Adipocyte (in vitro differentiated cells): ENCODE data around the gene PEPD.

Experiments
- DNase-seq: peaks from one replicate; pipeline ENCODE4 v3.0.0-alpha.2; 2015; ENCODE audit warnings: low read depth
- H3K27me3 ChIP-seq: replicated peaks from 2 replicates; pipeline ENCODE4 v1.7.0; 2013; ENCODE audit warnings: mild to moderate bottlenecking, low read length, moderate library complexity; ENCODE audit not compliant: control insufficient read depth, insufficient read depth
- H3K36me3 ChIP-seq: 2 replicates; pipeline ENCODE4 v1.7.0; 2013; ENCODE audit warnings: low read length, mild to moderate bottlenecking, moderate library complexity; ENCODE audit not compliant: control insufficient read depth, insufficient read depth, severe bottlenecking
- H3K4me1 ChIP-seq: 2 replicates; pipeline ENCODE4 v1.7.0; 2013; ENCODE audit warnings: mild to moderate bottlenecking, low read length, moderate library complexity; ENCODE audit not compliant: control insufficient read depth, insufficient read depth
- H3K4me3 ChIP-seq: 2 replicates; pipeline ENCODE4 v1.7.0; 2013; ENCODE audit warnings: mild to moderate bottlenecking, low read length, moderate library complexity
- H3K9ac ChIP-seq: 2 replicates; pipeline ENCODE4 v1.7.0; 2013; ENCODE audit warnings: mild to moderate bottlenecking, low read length, moderate library complexity
- H3K9me3 ChIP-seq: 2 replicates; pipeline ENCODE4 v1.7.0; 2013; ENCODE audit warnings: mild to moderate bottlenecking, low read length, moderate library complexity; ENCODE audit not compliant: control insufficient read depth

PEPD gene

DNA sequence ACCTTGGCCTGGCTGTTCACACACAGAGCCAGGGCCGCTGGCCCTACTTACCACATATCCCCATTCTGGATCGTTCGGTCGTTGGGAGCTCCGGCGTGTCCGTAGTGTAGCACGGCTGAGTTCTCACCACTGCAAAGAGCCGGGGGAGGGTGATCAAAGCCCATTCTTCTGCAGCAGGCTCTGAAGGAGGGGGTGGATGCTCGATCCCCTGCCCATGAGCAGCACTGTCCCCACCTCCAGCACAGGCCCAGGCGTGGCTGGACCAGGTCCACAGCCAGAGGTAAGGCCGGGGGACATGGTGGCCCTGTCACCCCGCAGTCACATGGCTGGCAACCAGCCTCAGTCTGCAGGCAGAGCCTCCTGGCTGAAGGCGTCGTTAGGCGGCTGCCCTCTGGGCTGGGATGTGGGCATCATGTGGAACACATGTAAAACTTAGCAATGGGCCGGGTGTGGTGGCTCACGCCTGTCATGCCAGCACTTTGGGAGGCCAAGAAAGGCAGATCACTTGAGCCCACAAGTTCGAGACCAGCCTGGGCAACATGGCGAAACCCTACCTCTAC, 109.9 kb downstream of the PEPD start:
- H3K9ac ChIP-seq: no peak overlapping the region
- DNase-seq: no peak
- no peak overlapping the region for H3K4me3 ChIP-seq
- no peaks in the 10 kb centered on the region for H3K36me3 ChIP-seq
- H3K9me3 ChIP-seq: no peaks in the 10 kb centered on the region
- H3K4me1 ChIP-seq: peaks cover under 1% of the 10 kb centered on the region
- no peaks in the 10 kb centered on the region for H3K27me3 ChIP-seq

DNA sequence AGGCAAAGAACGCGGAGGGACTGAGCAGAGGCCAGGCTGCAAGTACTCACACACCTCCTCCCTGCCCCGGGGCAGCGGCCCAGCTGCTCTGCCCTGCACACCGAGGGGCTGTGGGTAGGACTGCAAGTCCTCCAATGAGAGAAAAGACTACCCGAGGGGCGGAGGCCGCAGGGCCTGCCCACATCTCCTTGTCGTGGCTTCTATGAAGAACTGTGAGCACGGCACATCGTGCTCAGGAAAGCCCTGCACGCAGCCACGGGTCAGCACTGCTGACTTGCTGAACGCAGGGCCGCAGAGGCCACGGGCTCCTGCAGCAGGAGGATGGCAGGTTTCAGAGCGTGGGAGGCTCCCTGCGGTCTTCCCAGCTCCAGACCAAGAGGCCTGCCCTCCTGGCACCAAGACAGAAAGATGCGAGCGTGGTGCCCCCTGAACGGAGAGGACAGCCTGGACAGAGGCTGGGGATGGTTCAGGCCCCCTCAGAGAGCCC, 110.6 kb downstream of the PEPD start:
- no peak for DNase-seq
- Histone ChIP-seq H3K36me3 (no peaks in the 10 kb centered on the region), H3K4me3 (no peak overlapping the region), H3K9me3 (no peaks in the 10 kb centered on the region), H3K9ac (no peak overlapping the region), H3K4me1 (peaks cover 8% of the 10 kb centered on the region), H3K27me3 (no peaks in the 10 kb centered on the region)

DNA sequence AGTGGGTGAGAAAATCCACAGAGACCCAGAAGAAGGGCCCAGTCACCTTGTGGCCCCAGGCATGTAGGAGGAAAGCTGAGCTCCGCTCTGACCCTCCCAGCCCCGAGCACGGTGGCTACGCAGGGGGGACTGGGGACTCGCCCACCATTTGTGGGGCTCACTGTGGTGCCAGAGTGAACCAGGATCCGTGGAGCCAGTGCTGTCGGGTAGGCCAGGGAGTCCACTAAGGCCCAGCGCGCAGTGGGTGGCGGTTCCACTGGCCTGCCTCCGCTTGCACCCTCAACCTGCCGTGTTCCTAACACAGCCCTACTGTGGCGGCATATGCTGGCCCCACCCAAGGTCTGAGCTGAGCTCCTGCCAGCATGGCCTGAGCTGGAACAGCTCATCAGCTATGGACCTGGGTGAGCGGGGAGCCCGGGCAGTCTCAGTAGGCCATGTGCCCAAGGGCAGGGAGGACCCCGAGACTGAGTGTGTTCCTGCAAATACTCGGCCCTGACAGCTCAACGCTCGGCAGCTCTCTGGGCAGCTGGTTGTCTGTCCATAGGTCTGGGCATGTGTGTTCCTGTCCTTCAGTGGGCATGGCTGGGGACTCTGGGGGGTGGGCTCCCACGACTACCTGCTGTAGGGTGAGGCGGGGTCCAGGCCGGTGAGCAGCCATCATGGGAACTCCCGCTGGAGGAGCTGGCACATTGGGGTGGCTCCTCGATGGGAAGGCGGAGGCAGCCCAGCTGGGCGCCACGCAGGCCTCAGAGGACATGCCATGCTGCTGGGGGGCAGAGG, 111.5 kb downstream of the PEPD start:
- no peaks in the 10 kb centered on the region for H3K36me3 ChIP-seq
- no peaks in the 10 kb centered on the region for H3K9me3 ChIP-seq
- no peak overlapping the region for H3K4me3 ChIP-seq
- H3K4me1 ChIP-seq: peaks cover 17% of the 10 kb centered on the region
- no peaks in the 10 kb centered on the region for H3K27me3 ChIP-seq
- DNase-seq: no peak
- H3K9ac ChIP-seq: no peak overlapping the region

DNA sequence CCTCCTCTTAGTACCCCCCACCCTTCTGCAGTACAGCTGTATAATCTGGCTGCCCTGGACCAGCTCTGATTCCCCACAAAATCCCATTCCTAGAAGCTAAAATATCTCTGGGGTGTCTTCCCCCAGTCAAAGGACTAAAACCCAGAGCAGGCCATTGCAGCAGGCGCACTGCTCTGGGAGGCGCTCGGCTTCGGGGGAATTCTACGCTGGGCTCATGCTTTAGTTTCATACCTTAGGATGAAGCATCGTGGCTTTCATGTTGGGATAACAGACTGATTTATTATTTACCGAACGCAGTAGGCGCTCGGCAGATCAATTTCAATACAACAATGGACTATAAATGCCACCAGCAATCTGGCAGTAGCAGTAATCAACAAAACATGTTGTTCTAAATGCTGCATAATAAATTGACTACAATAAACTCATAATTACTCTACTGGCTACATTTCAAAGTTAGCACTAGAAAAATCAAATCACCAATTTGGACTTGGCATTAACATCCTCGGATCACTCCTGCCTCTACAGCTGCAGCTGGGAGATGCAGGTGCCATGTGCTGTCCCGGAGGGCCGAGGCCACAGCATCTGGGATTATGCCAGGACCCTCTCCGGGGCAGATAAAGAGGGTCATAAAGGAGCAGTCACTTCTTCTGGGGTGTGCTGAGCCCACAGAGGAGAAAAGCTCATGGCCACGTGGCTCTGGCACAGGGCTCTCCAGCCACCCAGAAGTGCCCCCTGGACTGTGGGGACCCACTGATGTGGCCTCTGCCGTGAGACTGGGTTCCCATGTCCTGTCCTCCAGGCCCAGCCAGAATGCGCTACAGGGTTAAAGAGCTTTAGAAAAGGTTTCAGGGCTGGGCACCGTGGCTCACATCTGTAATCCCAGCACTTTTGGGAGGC, 112.8 kb downstream of the PEPD start:
- H3K4me1 ChIP-seq: peaks cover 30% of the 10 kb centered on the region
- no peak overlapping the region for H3K9ac ChIP-seq
- no peak for DNase-seq
- no peaks in the 10 kb centered on the region for H3K27me3 ChIP-seq
- H3K4me3 ChIP-seq: no peak overlapping the region
- no peaks in the 10 kb centered on the region for H3K36me3 ChIP-seq
- H3K9me3 ChIP-seq: no peaks in the 10 kb centered on the region

DNA sequence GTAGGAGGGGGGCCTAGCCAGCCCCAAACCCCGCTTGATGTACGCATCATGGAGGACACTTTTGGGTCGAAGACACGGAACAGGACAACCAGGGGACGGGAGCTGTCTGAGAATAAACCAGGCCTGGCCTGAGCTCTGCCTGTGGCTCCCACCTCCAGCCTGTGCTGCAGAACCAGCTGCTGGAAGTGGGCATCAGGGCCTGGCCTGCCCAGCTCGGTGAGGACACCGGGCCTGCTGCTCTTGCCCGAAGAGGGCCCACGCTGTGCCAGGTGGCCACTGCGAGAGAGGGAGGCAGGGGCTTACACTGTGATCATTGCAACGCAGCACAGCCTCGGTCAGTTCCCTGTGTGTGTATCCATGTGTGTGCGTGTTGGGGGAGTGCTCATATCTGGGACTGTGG, 113.5 kb downstream of the PEPD start:
- Histone ChIP-seq H3K27me3 (no peaks in the 10 kb centered on the region), H3K9me3 (no peaks in the 10 kb centered on the region), H3K4me1 (peaks cover 31% of the 10 kb centered on the region), H3K36me3 (no peaks in the 10 kb centered on the region), H3K4me3 (no peak overlapping the region), H3K9ac (no peak overlapping the region)
- no peak for DNase-seq

DNA sequence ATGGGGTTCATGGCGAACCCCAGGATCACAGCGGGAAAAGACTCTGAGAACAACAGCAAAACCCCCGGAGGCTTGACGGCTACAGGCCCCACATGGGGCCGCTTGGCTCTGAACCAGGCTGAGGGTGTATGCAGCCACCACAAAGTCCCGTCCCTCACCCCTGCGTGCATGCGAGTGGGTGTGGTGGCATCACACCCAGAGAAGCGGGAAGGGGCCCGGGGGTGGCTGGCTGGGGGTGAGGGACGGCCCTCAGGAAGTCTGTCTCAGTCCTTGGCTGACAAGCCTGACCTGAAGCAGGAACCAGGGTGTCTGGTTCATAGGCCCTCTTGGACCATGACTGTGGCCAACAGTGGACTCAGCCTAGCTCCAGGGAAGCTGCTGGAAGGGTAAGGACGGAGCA, 113.9 kb downstream of the PEPD start:
- no peak overlapping the region for H3K4me3 ChIP-seq
- peaks cover 31% of the 10 kb centered on the region for H3K4me1 ChIP-seq
- H3K9me3 ChIP-seq: no peaks in the 10 kb centered on the region
- H3K27me3 ChIP-seq: no peaks in the 10 kb centered on the region
- no peak for DNase-seq
- no peaks in the 10 kb centered on the region for H3K36me3 ChIP-seq
- H3K9ac ChIP-seq: no peak overlapping the region

DNA sequence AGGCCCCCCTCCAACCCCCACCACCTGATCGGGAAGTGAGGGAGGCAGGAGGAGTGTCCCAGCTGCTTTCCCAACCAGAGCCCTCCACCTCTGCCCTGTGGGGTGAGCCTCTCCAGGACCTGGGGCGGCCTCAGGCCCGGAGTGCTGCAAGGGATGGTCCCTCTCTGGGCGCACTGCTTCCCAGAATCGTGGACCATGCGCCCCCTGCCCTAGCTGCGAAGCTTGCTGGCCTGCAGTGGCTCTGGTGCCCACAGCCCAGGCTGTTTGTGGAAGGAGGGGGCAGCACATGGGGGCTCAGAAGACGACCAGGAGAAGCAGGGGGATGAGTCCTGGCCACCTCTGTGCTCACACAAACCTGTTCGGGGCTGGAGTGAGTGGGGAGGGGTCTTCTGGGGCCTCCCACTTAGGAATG, 114.4 kb downstream of the PEPD start:
- no peak overlapping the region for H3K4me3 ChIP-seq
- no peak overlapping the region for H3K9ac ChIP-seq
- no peaks in the 10 kb centered on the region for H3K36me3 ChIP-seq
- H3K27me3 ChIP-seq: no peaks in the 10 kb centered on the region
- peaks cover 31% of the 10 kb centered on the region for H3K4me1 ChIP-seq
- no peaks in the 10 kb centered on the region for H3K9me3 ChIP-seq
- DNase-seq: no peak

DNA sequence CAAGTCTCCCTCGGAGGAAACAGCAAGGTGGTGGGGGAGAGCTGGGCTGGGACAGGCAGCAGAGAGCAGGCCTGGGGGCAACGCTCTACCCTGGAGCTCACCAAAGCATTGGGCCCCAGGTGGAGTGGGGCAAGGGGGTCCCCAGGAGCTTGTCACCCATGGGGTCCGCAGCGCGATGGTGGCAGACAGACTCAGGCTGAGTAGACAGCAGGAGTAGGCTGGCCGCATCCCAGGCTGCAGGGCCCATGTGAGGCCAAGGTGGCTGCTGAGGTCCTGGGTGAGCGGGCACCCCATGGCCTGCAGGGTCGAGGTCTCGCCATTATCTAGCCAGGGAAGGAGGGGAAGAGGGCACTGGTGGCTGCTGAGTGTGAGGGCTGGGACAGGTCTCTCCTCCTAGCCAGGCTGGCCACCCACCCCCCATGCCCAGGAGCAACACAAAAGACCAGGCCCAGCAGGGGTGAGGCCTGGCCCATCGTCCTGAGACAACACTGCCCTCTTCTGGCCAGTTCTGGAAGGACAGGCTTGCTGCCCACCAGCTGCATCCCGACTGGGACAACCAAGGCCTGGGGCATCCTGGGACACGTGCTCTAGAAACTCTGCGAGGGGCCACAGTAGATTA, 115.0 kb downstream of the PEPD start:
- Histone ChIP-seq H3K4me3 (no peak overlapping the region), H3K9me3 (no peaks in the 10 kb centered on the region), H3K27me3 (no peaks in the 10 kb centered on the region), H3K4me1 (peaks cover 31% of the 10 kb centered on the region), H3K9ac (no peak overlapping the region), H3K36me3 (no peaks in the 10 kb centered on the region)
- peak; percentile 74 for DNase-seq

DNA sequence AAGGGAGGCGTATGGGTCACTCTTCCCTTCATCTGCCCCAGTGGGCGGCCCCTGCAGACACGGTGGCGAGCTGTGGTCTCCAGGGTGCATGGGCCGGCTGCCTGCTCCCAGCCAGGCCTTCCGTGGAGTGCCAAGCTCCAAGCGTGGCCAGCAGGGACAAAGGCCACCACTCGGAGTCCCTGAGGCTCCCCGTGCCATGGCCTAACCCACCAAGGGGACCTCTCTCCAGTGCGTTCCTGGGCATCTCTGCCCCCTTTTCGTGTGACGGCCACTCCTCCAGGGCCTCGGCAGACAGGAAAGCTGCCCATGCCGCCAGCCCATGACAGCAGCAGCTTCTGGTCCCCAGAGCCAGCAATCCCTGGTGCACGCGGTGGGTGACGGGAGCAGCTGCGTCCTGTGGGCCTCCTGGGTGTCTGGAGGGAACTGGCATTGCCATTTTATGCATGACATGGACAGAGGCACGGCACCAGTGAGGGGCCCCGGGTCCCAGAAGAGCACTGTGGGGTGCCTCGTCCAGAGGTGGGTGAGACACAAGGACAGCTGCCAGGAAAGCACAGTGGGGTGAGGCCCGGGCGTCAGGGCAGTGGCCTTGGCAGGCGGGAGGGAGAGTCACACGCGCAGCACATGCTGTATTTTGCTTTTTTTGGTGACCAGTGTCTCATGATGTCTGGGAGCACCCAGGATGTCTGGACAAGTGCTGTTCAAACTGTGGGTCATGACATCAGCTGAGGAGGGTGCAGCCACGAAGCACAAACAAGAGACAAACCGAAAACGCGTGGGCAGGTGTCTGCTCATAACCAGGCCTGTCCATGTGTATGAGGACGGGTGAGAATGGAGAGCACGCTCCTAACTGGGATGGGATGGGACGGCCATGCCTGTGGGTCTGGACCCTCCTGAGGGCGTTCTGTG, 115.8 kb downstream of the PEPD start:
- peak overlapping the region; percentile 51 for H3K9ac ChIP-seq
- DNase-seq: no peak
- peaks cover 31% of the 10 kb centered on the region for H3K4me1 ChIP-seq
- H3K4me3 ChIP-seq: no peak overlapping the region
- no peaks in the 10 kb centered on the region for H3K27me3 ChIP-seq
- no peaks in the 10 kb centered on the region for H3K36me3 ChIP-seq
- H3K9me3 ChIP-seq: no peaks in the 10 kb centered on the region

DNA sequence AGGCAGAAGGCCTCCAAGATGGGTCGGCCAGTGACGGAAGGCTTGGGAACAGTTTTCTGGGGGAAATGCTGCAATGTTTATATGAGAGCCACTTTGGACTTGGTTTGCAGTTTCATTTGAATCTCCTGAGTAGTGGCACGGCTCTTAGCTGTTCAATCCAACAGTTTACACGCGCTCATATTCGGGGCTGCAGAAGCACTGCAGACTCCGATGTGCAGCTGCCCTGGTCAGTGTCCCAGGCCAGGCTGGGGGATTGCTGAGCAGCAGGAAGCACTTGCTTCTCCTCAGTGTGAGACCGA, 116.4 kb downstream of the PEPD start:
- DNase-seq: no peak
- Histone ChIP-seq H3K4me1 (peaks cover 31% of the 10 kb centered on the region), H3K36me3 (no peaks in the 10 kb centered on the region), H3K4me3 (no peak overlapping the region), H3K9me3 (no peaks in the 10 kb centered on the region), H3K9ac (peak overlapping the region; percentile 51), H3K27me3 (no peaks in the 10 kb centered on the region)
